Gastrocnemius medialis (tissue), 4 donors: ENCODE data around the gene SCGB1C2.

Source experiments
- POLR2A ChIP-seq, 2 donors: fragments of 450-650 bp; IDR thresholded peaks; one replicate each; pipeline ENCODE4 v1.6.1; 2017; ENCODE audit warnings: antibody characterized with exemption in 2 of 2, mild to moderate bottlenecking in 2 of 2, moderate library complexity in 2 of 2
- TF ChIP-seq, protein P1 (sequence below), 5 experiments: fragments of 450-650 bp in 3 of 5; fragments of 200-600 bp in 2 of 5; sonication (generic) in 2 of 5; IDR thresholded peaks in 4 of 5; conservative IDR thresholded peaks in 1 of 5; 1 replicate in 4 of 5; 2 replicates in 1 of 5; pipeline ENCODE4 v1.5.1; 2016 to 2019; ENCODE audit warnings: antibody characterized with exemption in 5 of 5, mild to moderate bottlenecking in 3 of 5, moderate library complexity in 3 of 5

DNA sequence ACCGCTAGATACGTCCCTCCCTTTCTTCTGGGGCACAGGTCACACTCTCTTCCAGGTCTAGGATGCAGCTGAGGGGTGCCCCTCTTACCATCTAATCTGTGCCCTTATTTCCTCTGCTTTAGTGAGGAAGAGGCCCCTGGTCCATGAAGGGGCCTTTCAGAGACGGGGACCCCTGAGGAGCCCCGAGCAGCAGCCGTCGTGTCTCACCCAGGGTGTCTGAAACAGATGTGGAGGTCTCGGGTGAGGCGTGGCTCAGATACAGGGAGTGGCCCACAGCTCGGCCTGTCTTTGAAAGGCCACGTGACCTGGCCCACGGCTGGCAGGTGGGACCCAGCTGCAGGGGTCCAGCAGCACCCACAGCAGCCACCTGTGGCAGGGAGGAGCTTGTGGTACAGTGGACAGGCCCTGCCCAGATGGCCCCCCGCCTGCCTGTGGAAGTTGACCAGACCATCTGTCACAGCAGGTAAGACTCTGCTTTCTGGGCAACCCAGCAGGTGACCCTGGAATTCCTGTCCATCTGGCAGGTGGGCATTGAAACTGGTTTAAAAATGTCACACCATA is 15.6 kb downstream of the SCGB1C2 start:
- TF ChIP-seq POLR2A (IDR thresholded peaks at IDR 0.05) = no peak
- TF ChIP-seq, protein P1, sequence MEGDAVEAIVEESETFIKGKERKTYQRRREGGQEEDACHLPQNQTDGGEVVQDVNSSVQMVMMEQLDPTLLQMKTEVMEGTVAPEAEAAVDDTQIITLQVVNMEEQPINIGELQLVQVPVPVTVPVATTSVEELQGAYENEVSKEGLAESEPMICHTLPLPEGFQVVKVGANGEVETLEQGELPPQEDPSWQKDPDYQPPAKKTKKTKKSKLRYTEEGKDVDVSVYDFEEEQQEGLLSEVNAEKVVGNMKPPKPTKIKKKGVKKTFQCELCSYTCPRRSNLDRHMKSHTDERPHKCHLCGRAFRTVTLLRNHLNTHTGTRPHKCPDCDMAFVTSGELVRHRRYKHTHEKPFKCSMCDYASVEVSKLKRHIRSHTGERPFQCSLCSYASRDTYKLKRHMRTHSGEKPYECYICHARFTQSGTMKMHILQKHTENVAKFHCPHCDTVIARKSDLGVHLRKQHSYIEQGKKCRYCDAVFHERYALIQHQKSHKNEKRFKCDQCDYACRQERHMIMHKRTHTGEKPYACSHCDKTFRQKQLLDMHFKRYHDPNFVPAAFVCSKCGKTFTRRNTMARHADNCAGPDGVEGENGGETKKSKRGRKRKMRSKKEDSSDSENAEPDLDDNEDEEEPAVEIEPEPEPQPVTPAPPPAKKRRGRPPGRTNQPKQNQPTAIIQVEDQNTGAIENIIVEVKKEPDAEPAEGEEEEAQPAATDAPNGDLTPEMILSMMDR (IDR thresholded peaks at IDR 0.05 in 4 of 5, conservative IDR thresholded peaks at IDR 0.05 in 1 of 5) = no peak
